GM19240 (cell line): Measurements from ENCODE around the gene PPP1R3D.
"Not testable (repeated sequence)": the region's sequence is repeated elsewhere in the genome, so short reads cannot be mapped to it uniquely, and the experiment has no call there.

ENCODE experiments used
- DNase-seq: peaks from one replicate; pipeline ENCODE4 v3.0.0; 2011; ENCODE audit warnings: low spot score; ENCODE audit not compliant: insufficient read length

Gene PPP1R3D

GRCh38 chr20:59925359-59925758 is 14.7 kb downstream of the PPP1R3D start:
- no peak for DNase-seq

GRCh38 chr20:59923514-59923913 is 16.6 kb downstream of the PPP1R3D start:
- DNase-seq: no peak

DNA sequence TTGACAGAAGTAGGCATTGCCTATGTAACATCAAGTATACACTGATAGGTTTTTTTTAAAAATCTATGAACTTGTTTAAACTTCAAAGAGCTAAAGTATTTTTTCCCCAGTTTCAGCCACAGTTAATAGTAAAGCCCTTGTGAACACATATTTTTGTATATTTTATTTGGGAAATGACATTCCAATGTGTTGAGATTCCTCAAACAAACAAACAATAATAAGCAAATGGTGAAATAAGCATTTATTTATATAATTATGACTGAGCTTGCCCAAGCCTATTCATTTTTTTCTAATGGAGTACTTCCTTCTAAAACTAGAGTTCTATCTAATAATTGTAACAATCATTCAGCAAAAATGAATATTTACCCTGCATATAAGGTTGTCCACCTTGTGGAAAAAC is 19.2 kb downstream of the PPP1R3D start:
- DNase-seq: no peak

- DNase-seq: no peak
Measured at GRCh38 chr20:59912609-59913008, 27.5 kb downstream of the PPP1R3D start.

DNA sequence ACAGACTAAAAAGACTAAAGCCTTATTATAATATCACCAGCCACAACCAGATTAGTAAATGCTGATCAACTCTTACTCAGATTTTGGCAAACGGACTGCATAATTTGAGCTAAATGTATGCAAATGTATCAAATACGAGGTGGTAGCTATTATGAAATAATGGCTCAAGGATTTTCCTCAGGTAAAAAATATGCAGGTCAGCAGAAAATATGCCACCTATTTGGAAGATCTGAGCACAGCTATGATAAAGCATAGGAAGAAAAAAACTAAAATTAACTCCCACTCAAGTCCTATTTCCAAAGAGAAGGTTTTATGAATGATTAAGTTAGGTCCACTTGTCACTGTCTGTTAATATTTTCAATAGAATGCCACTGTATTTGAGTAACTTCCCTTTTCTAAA is 29.1 kb downstream of the PPP1R3D start:
- no peak for DNase-seq

DNA sequence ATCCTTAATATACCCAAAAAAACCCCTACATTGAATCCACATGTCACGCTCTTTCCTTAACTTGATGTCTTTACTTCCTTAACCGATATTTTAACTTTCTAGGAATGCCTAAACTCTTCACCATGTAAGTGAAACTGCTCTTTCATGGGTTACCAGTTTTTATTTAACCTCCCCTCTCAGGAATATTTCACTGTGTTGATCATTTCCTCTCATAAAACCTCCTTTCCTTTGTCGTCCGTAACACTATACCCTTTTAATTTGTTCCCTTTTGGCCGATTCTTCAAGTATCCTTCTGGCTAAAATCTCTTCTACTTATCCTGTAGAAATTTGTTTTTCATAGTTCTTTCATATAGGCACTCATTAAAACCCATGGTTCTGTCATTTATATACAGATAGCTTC is 31.2 kb downstream of the PPP1R3D start:
- DNase-seq: no peak

GRCh38 chr20:59903621-59904020 is 36.5 kb downstream of the PPP1R3D start:
- no peak for DNase-seq

DNA sequence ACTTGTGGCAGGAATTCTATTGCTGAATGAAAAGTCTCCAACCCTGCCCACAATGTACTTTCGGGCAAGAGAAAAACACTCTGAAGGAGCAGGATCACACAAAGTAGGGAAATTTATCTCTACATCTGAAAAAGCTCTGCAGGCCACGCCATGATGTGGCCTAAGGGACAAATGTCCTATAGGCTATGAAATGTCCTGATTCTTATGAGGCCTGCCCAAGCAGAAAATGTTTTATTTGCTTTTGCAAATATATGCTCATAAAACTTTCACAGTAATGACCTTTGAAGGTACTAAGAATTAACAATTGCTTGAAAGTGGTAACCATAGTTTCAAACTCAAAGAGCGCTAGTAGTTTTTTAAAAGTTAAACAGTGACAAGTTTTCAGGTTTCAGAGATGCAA is 37.6 kb downstream of the PPP1R3D start:
- DNase-seq: no peak

GRCh38 chr20:59895908-59896307 is 44.2 kb downstream of the PPP1R3D start:
- DNase-seq: no peak

GRCh38 chr20:59891581-59891980 is 48.5 kb downstream of the PPP1R3D start:
- no peak for DNase-seq

- not testable (repeated sequence) for DNase-seq
Measured at GRCh38 chr20:59890035-59890434, 50.1 kb downstream of the PPP1R3D start.

- DNase-seq: no peak
Measured at GRCh38 chr20:59888050-59888449, 52.1 kb downstream of the PPP1R3D start.
